Loucy (cell line): ENCODE results near the gene CREBBP.

Experiments used
- EZH2phosphoT487 ChIP-seq: fragments of 200-600 bp; IDR thresholded peaks from 2 replicates; pipeline ENCODE4 v1.6.1; 2018; ENCODE audit warnings: antibody characterized with exemption, mild to moderate bottlenecking, moderate library complexity, borderline replicate concordance
- TF ChIP-seq, protein P1 (sequence below): fragments of 200-600 bp; sonication (generic); conservative IDR thresholded peaks from 2 replicates; pipeline ENCODE4 v1.5.1; 2014; ENCODE audit warnings: mild to moderate bottlenecking, antibody characterized with exemption, low read length

DNA sequence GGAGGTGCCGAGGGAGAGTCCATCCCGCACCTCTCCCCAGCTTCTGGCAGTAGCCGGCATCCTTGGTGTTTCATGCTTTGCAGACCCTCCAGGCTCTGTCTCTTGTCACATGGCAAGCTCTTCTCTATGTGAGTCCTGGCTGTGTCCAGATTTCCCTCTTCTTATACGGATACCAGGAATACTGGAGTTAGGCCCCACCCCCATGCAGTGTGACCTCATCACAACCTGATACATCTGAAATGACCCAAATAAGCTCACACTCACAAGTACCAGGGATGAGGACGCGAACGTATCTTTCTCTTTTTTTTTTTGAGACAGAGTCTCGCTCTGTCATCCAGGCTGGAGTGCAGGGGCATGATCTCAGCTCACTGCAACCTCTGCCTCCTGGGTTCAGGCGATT lies 186.5 kb downstream of the CREBBP start:
- TF ChIP-seq, protein P1, sequence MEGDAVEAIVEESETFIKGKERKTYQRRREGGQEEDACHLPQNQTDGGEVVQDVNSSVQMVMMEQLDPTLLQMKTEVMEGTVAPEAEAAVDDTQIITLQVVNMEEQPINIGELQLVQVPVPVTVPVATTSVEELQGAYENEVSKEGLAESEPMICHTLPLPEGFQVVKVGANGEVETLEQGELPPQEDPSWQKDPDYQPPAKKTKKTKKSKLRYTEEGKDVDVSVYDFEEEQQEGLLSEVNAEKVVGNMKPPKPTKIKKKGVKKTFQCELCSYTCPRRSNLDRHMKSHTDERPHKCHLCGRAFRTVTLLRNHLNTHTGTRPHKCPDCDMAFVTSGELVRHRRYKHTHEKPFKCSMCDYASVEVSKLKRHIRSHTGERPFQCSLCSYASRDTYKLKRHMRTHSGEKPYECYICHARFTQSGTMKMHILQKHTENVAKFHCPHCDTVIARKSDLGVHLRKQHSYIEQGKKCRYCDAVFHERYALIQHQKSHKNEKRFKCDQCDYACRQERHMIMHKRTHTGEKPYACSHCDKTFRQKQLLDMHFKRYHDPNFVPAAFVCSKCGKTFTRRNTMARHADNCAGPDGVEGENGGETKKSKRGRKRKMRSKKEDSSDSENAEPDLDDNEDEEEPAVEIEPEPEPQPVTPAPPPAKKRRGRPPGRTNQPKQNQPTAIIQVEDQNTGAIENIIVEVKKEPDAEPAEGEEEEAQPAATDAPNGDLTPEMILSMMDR = no peak
- TF ChIP-seq EZH2phosphoT487 = no peak
